Adrenal gland (tissue), 12 donors: ENCODE measurements around the gene PERP. TPM values are rescaled to one million over a fixed set of nuclear protein-coding genes. Genes with fewer than 3 reads are reported as not detected.

Experiments
- DNase-seq, 7 donors: peaks; one replicate each; pipeline ENCODE4 v3.0.0-alpha.2; 2019 to 2020
- H3K27ac ChIP-seq, 5 donors: fragments of 200-600 bp; sonication (generic) in 4 of 5; 1 replicate in 3 of 5; 2 replicates in 2 of 5; pipeline versions ENCODE4 v1.5.1 to v1.8.0; 2016 to 2020; ENCODE audit warnings: mild to moderate bottlenecking in 1 of 5
- H3K27me3 ChIP-seq: fragments of 200-600 bp; 2 replicates; pipeline ENCODE4 v1.8.0; 2021
- H3K36me3 ChIP-seq, 2 donors: fragments of 200-600 bp; replicated peaks in 1 of 2; 1 replicate in 1 of 2; 2 replicates in 1 of 2; pipeline versions ENCODE4 v1.5.1 to v1.8.0; 2018 to 2022
- H3K4me1 ChIP-seq, 2 donors: fragments of 200-600 bp; replicated peaks in 1 of 2; 1 replicate in 1 of 2; 2 replicates in 1 of 2; pipeline versions ENCODE4 v1.5.1 to v1.8.0; 2018 to 2021
- H3K4me3 ChIP-seq, 4 donors: fragments of 200-600 bp; sonication (generic) in 3 of 4; one replicate each; pipeline ENCODE4 v1.5.1; 2016 to 2018
- H3K9me3 ChIP-seq, 3 donors: fragments of 200-600 bp; sonication (generic) in 1 of 3; replicated peaks in 1 of 3; 1 replicate in 2 of 3; 2 replicates in 1 of 3; pipeline versions ENCODE4 v1.5.1 to v1.8.0; 2016 to 2021
- CTCF ChIP-seq, 6 experiments: fragments of 450-650 bp in 4 of 6; fragments of 200-600 bp in 2 of 6; sonication (generic) in 1 of 6; IDR thresholded peaks; 1 replicate in 5 of 6; 2 replicates in 1 of 6; pipeline versions ENCODE4 v1.5.1 to v1.8.0; 2016 to 2021; ENCODE audit warnings: antibody characterized with exemption in 6 of 6, mild to moderate bottlenecking in 2 of 6, moderate library complexity in 1 of 6
- POLR2A ChIP-seq, 2 donors: fragments of 450-650 bp; IDR thresholded peaks; one replicate each; pipeline ENCODE4 v1.6.1; 2017; ENCODE audit warnings: antibody characterized with exemption in 2 of 2, mild to moderate bottlenecking in 2 of 2, moderate library complexity in 1 of 2
- WGBS, 4 donors: extraction: QIAGEN DNeasy Blood & Tissue Kit in 2 of 4; methylation state at CpG; one replicate each; pipeline versions ENCODE4 v1.1.5 to v1.1.7; 2013 to 2017; 5-methylcytosine and 5-hydroxymethylcytosine counted together
- intact Hi-C, 2 donors: fragments of 100-400 bp; cut with DNase I; formaldehyde crosslinking; loops; one replicate each; pipeline versions ENCODE4 v1.14.1 to v1.15.0; 2022 to 2023
- polyA plus RNA-seq, 3 donors: library from polyadenylated mRNA; stranded (reverse); fragments of 200-250 nt in 2 of 3; fragments of 350-450 nt in 1 of 3; fragmentation: Illumina TruSeq in 1 of 3; extraction: RNeasy Lipid Tissue Mini Kit (QIAGEN cat#74804) in 1 of 3; gene quantifications; one replicate each; pipeline ENCODE4 v1.2.3, GENCODE V29; 2013 to 2014
- total RNA-seq, 9 donors: library from RNA; depleted of rRNA in 4 of 9; stranded (reverse); fragments of >200 nt in 4 of 9; fragments of 120-200 nt in 1 of 9; fragmentation: NEBNext Ultra II Directional in 1 of 9; extraction: Animal tissue kit (Norgen Biotek cat#: 25700) in 1 of 9; gene quantifications; one replicate each; pipeline versions ENCODE4 v1.1.0 to v1.2.4, GENCODE V29; 2013 to 2023
- donor health status: healthy with polysubstance abuse.
- donor health status: Bipolar disorder and iron deficiency.
- donor health status: DM: yes; HTN: yes; CAD: no.
- donor health status: DM: no; HTN: no; CAD: no.
- donor health status: DM: no; HTN: no; CAD: no.
- donor health status: DM: yes; HTN: yes; CAD: no.

The PERP gene
- total and polyA plus RNA-seq, 12 donors, result 0.17 to 15.0 (median 8.3) TPM

GRCh38 chr6:138105446-138105845 lies 1.8 kb downstream of the PERP start:
- H3K27ac ChIP-seq, result no peak overlapping the region
- DNase-seq, result no peak
- peaks cover 8 to 14% of the 10 kb centered on the region in 2 donors for H3K4me1 ChIP-seq
- intact Hi-C loops, result loop anchor here in 1 of 2 donors (5.0 kb wide), 1 partner anchor 103 kb away; no protein-coding TSS in a partner anchor
- no peaks in the 10 kb centered on the region for H3K27me3 ChIP-seq
- H3K9me3 ChIP-seq, result no peaks in the 10 kb centered on the region
- H3K36me3 ChIP-seq, result no peaks in the 10 kb centered on the region
- no peak for TF ChIP-seq POLR2A (IDR thresholded peaks at IDR 0.05)
- TF ChIP-seq CTCF (IDR thresholded peaks at IDR 0.05), result no peak
- 87 to 91% (median 89%) methylated on average over 5 of the region's 5 CpGs for WGBS, 4 donors
- no peak overlapping the region for H3K4me3 ChIP-seq

GRCh38 chr6:138104618-138105213 lies 2.5 kb downstream of the PERP start:
- H3K36me3 ChIP-seq, result no peaks in the 10 kb centered on the region
- DNase-seq, result no peak
- WGBS, 4 donors, result 80 to 87% (median 83%) methylated on average over 10 of the region's 10 CpGs
- TF ChIP-seq POLR2A (IDR thresholded peaks at IDR 0.05) (no peak), CTCF (IDR thresholded peaks at IDR 0.05) (no peak)
- H3K27me3 ChIP-seq, result no peaks in the 10 kb centered on the region
- no peak overlapping the region for H3K4me3 ChIP-seq
- no peaks in the 10 kb centered on the region for H3K9me3 ChIP-seq
- intact Hi-C loops, result loop anchor here in 1 of 2 donors (5.0 kb wide), 1 partner anchor 102 kb away; no protein-coding TSS in a partner anchor
- no peak overlapping the region for H3K27ac ChIP-seq
- peaks cover 8 to 14% of the 10 kb centered on the region in 2 donors for H3K4me1 ChIP-seq

- no peaks in the 10 kb centered on the region for H3K36me3 ChIP-seq
- intact Hi-C loops, result no loop called here
- peaks cover 8 to 14% of the 10 kb centered on the region in 2 donors for H3K4me1 ChIP-seq
- TF ChIP-seq CTCF (IDR thresholded peaks at IDR 0.05) (no peak), POLR2A (IDR thresholded peaks at IDR 0.05) (no peak)
- DNase-seq, result no peak
- H3K27me3 ChIP-seq, result no peaks in the 10 kb centered on the region
- WGBS, 4 donors, result 85 to 91% (median 88%) methylated on average over 5 of the region's 5 CpGs
- H3K9me3 ChIP-seq, result no peaks in the 10 kb centered on the region
- H3K27ac ChIP-seq, result no peak overlapping the region
- no peak overlapping the region for H3K4me3 ChIP-seq
Measured at GRCh38 chr6:138103871-138104270, 3.3 kb downstream of the PERP start.

GRCh38 chr6:138101946-138102731 lies 5.1 kb downstream of the PERP start:
- H3K27ac ChIP-seq, result no peak overlapping the region
- no peak for DNase-seq
- H3K36me3 ChIP-seq, result no peaks in the 10 kb centered on the region
- H3K9me3 ChIP-seq, result no peaks in the 10 kb centered on the region
- WGBS, 4 donors, result 79 to 84% (median 81%) methylated on average over 10 of the region's 10 CpGs
- no peaks in the 10 kb centered on the region for H3K27me3 ChIP-seq
- no peak overlapping the region for H3K4me3 ChIP-seq
- no peak for TF ChIP-seq CTCF (IDR thresholded peaks at IDR 0.05)
- no peak for TF ChIP-seq POLR2A (IDR thresholded peaks at IDR 0.05)
- peaks cover 0 to 8% of the 10 kb centered on the region in 2 donors for H3K4me1 ChIP-seq
- intact Hi-C loops, result no loop called here
